Immature natural killer cell (primary cell): Measurements from ENCODE around the gene IGF1R. TPM values are rescaled to one million over a fixed set of nuclear protein-coding genes. Genes with fewer than 3 reads are reported as not detected.

Experiments used
- DNase-seq, 3 donors: peaks; one replicate each; pipeline ENCODE4 v3.0.0; 2022; ENCODE audit warnings: mixed read lengths in 1 of 3
- H3K27ac Mint-ChIP-seq, 6 donors: one replicate each; pipeline ENCODE4 v1.8.0; 2020; ENCODE audit warnings: mixed read lengths in 6 of 6, mild to moderate bottlenecking in 5 of 6, inconsistent platforms in 4 of 6, moderate library complexity in 3 of 6
- H3K27me3 Mint-ChIP-seq, 3 donors: one replicate each; pipeline ENCODE4 v1.8.0; 2020 to 2021; ENCODE audit warnings: low read depth in 3 of 3, mild to moderate bottlenecking in 3 of 3, mixed read lengths in 3 of 3, moderate library complexity in 3 of 3, inconsistent platforms in 1 of 3
- H3K36me3 Mint-ChIP-seq, 3 donors: one replicate each; pipeline ENCODE4 v1.8.0; 2020; ENCODE audit warnings: mixed read lengths in 3 of 3, inconsistent platforms in 2 of 3, mild to moderate bottlenecking in 2 of 3
- H3K4me1 Mint-ChIP-seq, 2 donors: one replicate each; pipeline ENCODE4 v1.8.0; 2020; ENCODE audit warnings: inconsistent platforms in 2 of 2, mild to moderate bottlenecking in 2 of 2, mixed read lengths in 2 of 2, moderate library complexity in 1 of 2
- H3K4me3 Mint-ChIP-seq, 5 donors: one replicate each; pipeline ENCODE4 v1.8.0; 2020; ENCODE audit warnings: mild to moderate bottlenecking in 5 of 5, mixed read lengths in 5 of 5, inconsistent platforms in 3 of 5, moderate library complexity in 3 of 5
- H3K9me3 Mint-ChIP-seq, 6 donors: one replicate each; pipeline ENCODE4 v1.8.0; 2020; ENCODE audit warnings: mild to moderate bottlenecking in 6 of 6, mixed read lengths in 6 of 6, inconsistent platforms in 4 of 6, moderate library complexity in 3 of 6
- polyA plus RNA-seq, 3 donors: library from polyadenylated mRNA; unstranded; fragments of 300-500 nt; fragmentation: Illumina TruSeq; gene quantifications; one replicate each; pipeline ENCODE4 v1.2.3, GENCODE V29; 2021

IGF1R gene
- polyA plus RNA-seq, 3 donors from 2014 or later: 1.4 to 4.7 (median 1.4) TPM

- Mint-ChIP-seq H3K9me3 (no peaks in the 10 kb centered on the region), H3K4me3 (no peak overlapping the region), H3K27me3 (peaks cover 3 to 4% (median 3%) of the 10 kb centered on the region in 3 donors), H3K36me3 (peaks cover 30 to 56% (median 37%) of the 10 kb centered on the region in 3 donors), H3K4me1 (peaks cover 8 to 13% of the 10 kb centered on the region in 2 donors), H3K27ac (peak overlapping the region in 1 of 6 donors; percentile 46)
- DNase-seq: no peak
Measured at GRCh38 chr15:98942431-98942830, 294.1 kb downstream of the IGF1R start.

DNA sequence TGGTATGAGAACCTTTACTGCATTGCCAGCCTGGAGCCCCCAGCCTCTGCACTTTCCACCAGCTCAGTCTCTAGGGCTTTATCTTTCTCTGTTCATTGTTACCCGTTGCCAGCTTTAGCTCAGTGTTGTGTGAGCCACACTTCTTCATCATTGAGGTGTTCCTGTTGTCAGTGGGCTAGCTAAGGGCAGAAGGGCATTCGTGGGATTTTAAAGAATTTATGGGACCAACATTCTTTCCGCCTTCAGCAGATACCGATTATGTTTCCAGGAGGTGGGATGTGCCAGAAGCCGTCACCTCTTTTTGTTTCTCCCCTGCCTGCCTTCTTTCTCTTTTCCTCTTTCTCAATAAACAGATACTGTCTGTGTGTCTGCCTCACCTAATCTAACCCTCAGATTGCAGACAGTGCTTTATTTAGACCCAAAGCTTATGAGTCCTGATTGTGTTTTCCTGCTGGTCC lies 294.7 kb downstream of the IGF1R start:
- Mint-ChIP-seq H3K27me3 (peaks cover 3 to 4% (median 3%) of the 10 kb centered on the region in 3 donors), H3K9me3 (no peaks in the 10 kb centered on the region), H3K36me3 (peaks cover 26 to 56% (median 34%) of the 10 kb centered on the region in 3 donors), H3K4me1 (peaks cover 1 to 7% of the 10 kb centered on the region in 2 donors), H3K27ac (no peak overlapping the region), H3K4me3 (no peak overlapping the region)
- no peak for DNase-seq

- H3K9me3 Mint-ChIP-seq: no peaks in the 10 kb centered on the region
- H3K36me3 Mint-ChIP-seq: peaks cover 27 to 51% (median 32%) of the 10 kb centered on the region in 3 donors
- no peak overlapping the region for H3K27ac Mint-ChIP-seq
- no peak overlapping the region for H3K4me3 Mint-ChIP-seq
- H3K27me3 Mint-ChIP-seq: peaks cover 3 to 5% (median 3%) of the 10 kb centered on the region in 3 donors
- H3K4me1 Mint-ChIP-seq: peaks cover 0 to under 1% of the 10 kb centered on the region in 2 donors
- DNase-seq: no peak
Measured at GRCh38 chr15:98943601-98944151, 295.3 kb downstream of the IGF1R start.

DNA sequence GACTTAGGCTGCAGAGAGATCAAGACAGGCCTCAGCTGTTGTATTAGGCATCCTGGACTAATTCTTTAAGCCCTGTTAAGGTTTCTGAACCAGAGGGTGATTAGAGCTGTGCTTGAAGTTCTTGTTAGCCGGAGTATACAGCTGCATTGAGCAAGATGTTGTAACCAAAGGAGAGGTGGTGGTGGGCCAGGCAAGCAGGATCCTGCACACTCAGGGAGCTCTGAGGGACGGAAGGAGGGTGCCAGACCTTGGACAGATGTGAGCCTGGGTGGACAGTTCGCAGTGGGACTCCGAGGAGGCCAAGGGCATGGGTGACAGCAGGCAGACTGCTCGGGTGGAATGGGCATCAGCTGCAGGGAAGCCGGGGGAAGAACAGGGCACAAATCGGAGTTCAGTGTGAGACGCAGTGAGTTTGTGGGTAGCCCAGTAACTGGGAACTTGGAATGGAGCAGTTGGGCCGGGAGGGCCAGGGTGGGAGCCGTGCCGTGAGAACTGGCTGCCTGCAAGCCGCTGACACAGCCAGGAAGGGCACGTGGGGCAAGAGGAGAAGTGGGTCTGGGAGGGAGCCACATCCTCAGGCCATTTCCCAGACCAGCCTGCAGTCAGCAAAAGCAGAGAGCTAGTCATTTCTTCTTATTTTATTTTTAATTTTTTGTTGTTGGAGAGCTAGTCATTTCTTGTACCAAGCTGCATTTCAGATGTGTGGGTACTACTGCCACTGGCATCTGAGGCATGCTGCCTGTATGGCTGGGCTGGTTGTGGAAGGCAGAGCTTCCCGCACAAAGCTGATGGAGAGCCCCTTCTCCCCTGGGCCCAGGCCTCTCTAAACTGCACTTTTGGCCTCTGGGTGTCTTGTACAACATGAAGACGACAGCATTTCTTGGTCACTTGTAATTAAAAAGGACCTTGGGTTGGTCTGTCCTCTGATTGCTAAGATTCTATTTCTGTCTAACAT lies 298.2 kb downstream of the IGF1R start:
- Mint-ChIP-seq H3K27me3 (peaks cover 3 to 4% (median 3%) of the 10 kb centered on the region in 3 donors), H3K4me1 (peaks cover 0 to 6% of the 10 kb centered on the region in 2 donors), H3K27ac (peak overlapping the region in 4 of 6 donors; percentile 14 to 58 (median 38)), H3K4me3 (no peak overlapping the region), H3K9me3 (no peaks in the 10 kb centered on the region), H3K36me3 (peaks cover 23 to 40% (median 28%) of the 10 kb centered on the region in 3 donors)
- no peak for DNase-seq

DNA sequence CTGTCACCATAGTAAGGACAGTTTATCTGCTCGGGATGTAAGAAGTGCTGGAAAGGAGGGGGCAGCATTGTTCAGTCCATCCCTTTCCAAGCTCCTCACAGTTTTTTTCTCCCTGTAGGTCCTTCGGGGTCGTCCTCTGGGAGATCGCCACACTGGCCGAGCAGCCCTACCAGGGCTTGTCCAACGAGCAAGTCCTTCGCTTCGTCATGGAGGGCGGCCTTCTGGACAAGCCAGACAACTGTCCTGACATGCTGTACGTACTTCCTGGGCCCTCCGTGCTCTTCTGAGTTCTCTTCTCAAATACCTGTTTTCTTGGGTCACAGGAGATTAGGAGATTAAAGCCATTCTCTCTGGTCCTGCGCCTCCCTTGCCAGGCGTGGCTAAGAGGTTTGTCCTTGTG lies 300.1 kb downstream of the IGF1R start:
- Mint-ChIP-seq H3K4me1 (peaks cover 18 to 25% of the 10 kb centered on the region in 2 donors), H3K4me3 (no peak overlapping the region), H3K36me3 (peaks cover 10 to 22% (median 16%) of the 10 kb centered on the region in 3 donors), H3K9me3 (no peaks in the 10 kb centered on the region), H3K27me3 (peaks cover 7 to 14% (median 10%) of the 10 kb centered on the region in 3 donors), H3K27ac (no peak overlapping the region)
- DNase-seq: no peak

DNA sequence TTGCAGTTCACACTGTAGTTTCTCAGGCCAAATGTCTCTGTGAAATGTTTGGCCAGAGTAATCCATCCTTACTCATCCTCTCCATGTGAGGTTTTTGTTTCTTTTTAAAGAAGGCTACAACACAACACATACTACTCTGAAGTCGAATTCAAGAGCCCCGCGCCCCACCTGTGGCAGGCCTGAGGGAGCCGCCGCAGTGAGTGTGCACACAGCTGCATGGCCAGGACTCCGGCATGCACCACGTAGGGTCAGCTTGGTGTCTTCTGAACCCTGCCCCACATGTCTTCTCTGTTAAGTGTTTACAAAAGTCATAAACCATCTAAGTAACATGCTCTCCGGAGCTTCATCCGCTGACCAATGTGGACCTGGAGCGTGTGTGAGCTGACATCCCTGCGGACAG lies 300.6 kb downstream of the IGF1R start:
- no peak for DNase-seq
- Mint-ChIP-seq H3K36me3 (peaks cover 10 to 17% (median 11%) of the 10 kb centered on the region in 3 donors), H3K9me3 (no peaks in the 10 kb centered on the region), H3K27me3 (peaks cover 8 to 19% (median 10%) of the 10 kb centered on the region in 3 donors), H3K4me3 (no peak overlapping the region), H3K27ac (no peak overlapping the region), H3K4me1 (peaks cover 22 to 29% of the 10 kb centered on the region in 2 donors)

DNA sequence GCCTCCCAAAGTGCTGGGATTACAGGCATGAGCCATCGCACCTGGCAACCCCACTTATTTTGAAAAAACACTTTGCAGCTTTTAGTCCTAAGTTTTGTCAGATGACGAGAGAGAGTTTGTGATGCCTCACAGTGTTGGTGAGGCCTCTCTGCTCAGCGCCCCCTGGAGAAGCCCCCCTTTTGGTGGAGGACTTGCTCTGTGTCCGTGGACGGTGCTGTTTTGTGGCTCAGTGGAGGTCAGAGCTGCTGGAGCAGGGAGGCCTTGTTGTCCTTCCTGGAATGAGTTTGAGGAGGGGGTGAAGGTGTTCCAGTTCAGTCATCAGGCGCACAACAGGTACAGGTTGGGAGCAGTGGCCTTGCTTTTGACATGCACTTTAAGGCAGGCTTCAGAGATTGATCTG lies 301.3 kb downstream of the IGF1R start:
- H3K4me3 Mint-ChIP-seq: no peak overlapping the region
- H3K27ac Mint-ChIP-seq: peak overlapping the region in 1 of 6 donors; percentile 12
- H3K36me3 Mint-ChIP-seq: peaks cover 6 to 10% (median 10%) of the 10 kb centered on the region in 3 donors
- no peaks in the 10 kb centered on the region for H3K9me3 Mint-ChIP-seq
- peaks cover 28 to 36% of the 10 kb centered on the region in 2 donors for H3K4me1 Mint-ChIP-seq
- no peak for DNase-seq
- H3K27me3 Mint-ChIP-seq: peaks cover 8 to 19% (median 10%) of the 10 kb centered on the region in 3 donors

- Mint-ChIP-seq H3K36me3 (peaks cover 6 to 10% (median 10%) of the 10 kb centered on the region in 3 donors), H3K27me3 (peaks cover 8 to 19% (median 10%) of the 10 kb centered on the region in 3 donors), H3K27ac (peak overlapping the region in 2 of 6 donors; percentile 12 to 24), H3K9me3 (no peaks in the 10 kb centered on the region), H3K4me1 (peaks cover 34 to 42% of the 10 kb centered on the region in 2 donors), H3K4me3 (no peak overlapping the region)
- no peak for DNase-seq
Measured at GRCh38 chr15:98950248-98950647, 301.9 kb downstream of the IGF1R start.

DNA sequence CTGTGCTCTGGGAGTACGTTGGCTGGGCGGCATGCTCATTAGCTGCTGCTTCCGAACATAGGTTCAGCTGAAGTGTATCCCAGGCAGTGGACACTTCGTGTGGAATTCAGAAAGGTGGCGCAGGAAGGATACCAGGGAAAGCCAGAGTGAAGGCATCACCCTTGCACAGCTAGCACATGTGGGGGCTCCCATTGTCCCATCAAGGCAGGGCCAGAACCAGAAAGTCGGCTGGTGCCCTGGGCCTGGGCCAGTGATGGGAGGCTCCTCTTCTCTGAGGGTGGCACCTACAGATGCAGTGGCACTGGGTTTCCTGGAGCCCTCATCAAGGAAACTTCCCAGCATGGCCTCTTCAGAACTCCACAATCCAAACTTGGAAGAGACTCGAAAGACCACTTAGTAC lies 302.7 kb downstream of the IGF1R start:
- no peak for DNase-seq
- H3K4me1 Mint-ChIP-seq: peaks cover 39 to 50% of the 10 kb centered on the region in 2 donors
- H3K4me3 Mint-ChIP-seq: peak overlapping the region in 1 of 5 donors; percentile 29
- peak overlapping the region in 4 of 6 donors; percentile 15 to 93 (median 48) for H3K27ac Mint-ChIP-seq
- H3K36me3 Mint-ChIP-seq: peaks cover 6 to 10% (median 6%) of the 10 kb centered on the region in 3 donors
- no peaks in the 10 kb centered on the region for H3K9me3 Mint-ChIP-seq
- peaks cover 10 to 19% (median 12%) of the 10 kb centered on the region in 3 donors for H3K27me3 Mint-ChIP-seq

GRCh38 chr15:98951493-98952320 lies 303.4 kb downstream of the IGF1R start:
- peak in 1 of 3 donors; percentile 31 for DNase-seq
- H3K9me3 Mint-ChIP-seq: no peaks in the 10 kb centered on the region
- H3K4me3 Mint-ChIP-seq: peak overlapping the region; percentile 72 to 85 (median 82)
- peaks cover 7 to 18% (median 15%) of the 10 kb centered on the region in 3 donors for H3K27me3 Mint-ChIP-seq
- H3K4me1 Mint-ChIP-seq: peaks cover 46 to 57% of the 10 kb centered on the region in 2 donors
- H3K36me3 Mint-ChIP-seq: peaks cover 6 to 13% (median 9%) of the 10 kb centered on the region in 3 donors
- peak overlapping the region; percentile 88 to 96 (median 90) for H3K27ac Mint-ChIP-seq

DNA sequence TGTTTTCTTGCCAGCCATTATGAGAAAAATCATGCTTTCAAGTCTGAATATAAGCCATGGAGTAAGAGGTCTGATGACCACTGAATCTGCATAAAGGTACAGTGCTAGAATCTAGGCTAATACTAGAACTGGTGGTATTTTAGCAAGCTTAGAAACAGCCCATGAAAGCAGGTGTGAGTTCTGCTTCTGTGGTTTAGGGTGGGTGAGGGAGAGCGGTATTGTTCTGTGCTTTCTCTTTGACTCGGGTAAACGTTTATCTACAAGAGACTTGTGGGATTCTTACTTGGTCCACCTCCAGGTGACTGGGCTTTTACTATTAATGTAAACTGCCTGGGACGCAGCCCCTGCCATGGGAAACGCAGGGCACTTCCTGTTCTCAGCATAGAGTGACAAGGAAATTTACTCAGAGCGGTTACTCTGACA lies 304.1 kb downstream of the IGF1R start:
- Mint-ChIP-seq H3K27ac (peak overlapping the region; percentile 88 to 96 (median 90)), H3K4me3 (peak overlapping the region; percentile 72 to 85 (median 82)), H3K9me3 (no peaks in the 10 kb centered on the region), H3K4me1 (peaks cover 53 to 64% of the 10 kb centered on the region in 2 donors), H3K36me3 (peaks cover 6 to 17% (median 10%) of the 10 kb centered on the region in 3 donors), H3K27me3 (peaks cover 9 to 20% (median 15%) of the 10 kb centered on the region in 3 donors)
- peak; percentile 56 to 64 (median 56) for DNase-seq

GRCh38 chr15:98953000-98953787 lies 304.9 kb downstream of the IGF1R start:
- H3K4me1 Mint-ChIP-seq: peaks cover 59 to 72% of the 10 kb centered on the region in 2 donors
- peak; percentile 72 to 75 (median 73) for DNase-seq
- peaks cover 9 to 20% (median 15%) of the 10 kb centered on the region in 3 donors for H3K27me3 Mint-ChIP-seq
- H3K36me3 Mint-ChIP-seq: peaks cover 13 to 23% (median 16%) of the 10 kb centered on the region in 3 donors
- H3K4me3 Mint-ChIP-seq: peak overlapping the region; percentile 72 to 85 (median 82)
- H3K27ac Mint-ChIP-seq: peak overlapping the region; percentile 88 to 96 (median 90)
- H3K9me3 Mint-ChIP-seq: no peaks in the 10 kb centered on the region
